Kidney (tissue), 14 donors: Measurements from ENCODE around the gene MAP2K7. TPM values are rescaled to one million over a fixed set of nuclear protein-coding genes. Genes with fewer than 3 reads are reported as not detected.
A peak's percentile ranks its signal among the peaks of the same experiment; 100 is the strongest.

Source experiments
- DNase-seq, 5 donors: peaks; one replicate each; pipeline ENCODE4 v3.0.0-alpha.2; 2013 to 2020
- FAIRE-seq: peaks from 2 replicates; lab custom pipeline; 2012; peaks lifted over from hg19 to GRCh38; lab: Jason Lieb, UNC
- H3K27ac ChIP-seq, 2 donors: one replicate each; pipeline ENCODE4 v1.7.0; 2013; ENCODE audit warnings: low read depth in 2 of 2, low read length in 2 of 2, inconsistent platforms in 1 of 2
- H3K27me3 ChIP-seq: one replicate; pipeline ENCODE4 v1.7.1; 2013; ENCODE audit warnings: low read length, inconsistent platforms; ENCODE audit not compliant: control insufficient read depth, insufficient read depth
- H3K36me3 ChIP-seq, 3 donors: one replicate each; pipeline versions ENCODE4 v1.7.0 to v1.7.1; 2013; ENCODE audit warnings: low read length in 3 of 3, control low read depth in 1 of 3, inconsistent platforms in 1 of 3; ENCODE audit not compliant: insufficient read depth in 3 of 3, control insufficient read depth in 2 of 3
- H3K4me1 ChIP-seq, 3 donors: one replicate each; pipeline versions ENCODE4 v1.7.0 to v1.7.1; 2013; ENCODE audit warnings: low read length in 3 of 3, inconsistent platforms in 1 of 3, low read depth in 1 of 3; ENCODE audit not compliant: control insufficient read depth in 2 of 3, insufficient read depth in 2 of 3
- H3K4me3 ChIP-seq, 3 donors: one replicate each; pipeline versions ENCODE4 v1.7.0 to v1.8.1; 2013; ENCODE audit warnings: low read length in 3 of 3, control low read depth in 1 of 3, inconsistent platforms in 1 of 3
- H3K9ac ChIP-seq, 3 donors: one replicate each; pipeline versions ENCODE4 v1.7.0 to v1.7.1; 2013; ENCODE audit warnings: low read length in 3 of 3, control low read depth in 1 of 3, inconsistent platforms in 1 of 3
- H3K9me3 ChIP-seq, 3 donors: one replicate each; pipeline versions ENCODE4 v1.7.0 to v1.7.1; 2013; ENCODE audit warnings: low read length in 3 of 3, control low read depth in 1 of 3, inconsistent platforms in 1 of 3; ENCODE audit not compliant: control insufficient read depth in 2 of 3, insufficient read depth in 1 of 3
- intact Hi-C: fragments of 100-400 bp; cut with DNase I; formaldehyde crosslinking; loops from one replicate; pipeline ENCODE4 v1.11.1; 2022
- polyA plus RNA-seq: library from polyadenylated mRNA; stranded (reverse); fragments of 350-450 nt; fragmentation: Illumina TruSeq; extraction: RNeasy Lipid Tissue Mini Kit (QIAGEN cat#74804); gene quantifications from one replicate; pipeline ENCODE4 v1.2.3, GENCODE V29; 2014; ENCODE audit warnings: low read depth, low replicate concordance; ENCODE audit not compliant: insufficient read depth
- total RNA-seq: library from RNA; stranded (reverse); fragmentation: NEBNext Ultra II Directional; extraction: Animal tissue kit (Norgen Biotek cat#: 25700); gene quantifications from one replicate; pipeline ENCODE4 v1.2.1, GENCODE V29; 2021
- TF ChIP-seq, protein P1 (sequence below): IDR thresholded peaks from 3 replicates; pipeline ENCODE4 v1.5.1; 2012; ENCODE audit warnings: mild to moderate bottlenecking, moderate library complexity, borderline replicate concordance; ENCODE audit not compliant: insufficient read depth; ENCODE audit errors: extremely low read depth
- donor health status: control.
- donor health status: control.
- donor health status: control.
- donor health status: control.
- donor health status: control.
- donor health status: DM: yes; HTN: yes; CAD: no.
- donor health status: Normal renal cell carcinoma (clear cell type).

Gene MAP2K7
- total and polyA plus RNA-seq, 2 donors from 2014 or later: 16.7 to 37.0 TPM

DNA sequence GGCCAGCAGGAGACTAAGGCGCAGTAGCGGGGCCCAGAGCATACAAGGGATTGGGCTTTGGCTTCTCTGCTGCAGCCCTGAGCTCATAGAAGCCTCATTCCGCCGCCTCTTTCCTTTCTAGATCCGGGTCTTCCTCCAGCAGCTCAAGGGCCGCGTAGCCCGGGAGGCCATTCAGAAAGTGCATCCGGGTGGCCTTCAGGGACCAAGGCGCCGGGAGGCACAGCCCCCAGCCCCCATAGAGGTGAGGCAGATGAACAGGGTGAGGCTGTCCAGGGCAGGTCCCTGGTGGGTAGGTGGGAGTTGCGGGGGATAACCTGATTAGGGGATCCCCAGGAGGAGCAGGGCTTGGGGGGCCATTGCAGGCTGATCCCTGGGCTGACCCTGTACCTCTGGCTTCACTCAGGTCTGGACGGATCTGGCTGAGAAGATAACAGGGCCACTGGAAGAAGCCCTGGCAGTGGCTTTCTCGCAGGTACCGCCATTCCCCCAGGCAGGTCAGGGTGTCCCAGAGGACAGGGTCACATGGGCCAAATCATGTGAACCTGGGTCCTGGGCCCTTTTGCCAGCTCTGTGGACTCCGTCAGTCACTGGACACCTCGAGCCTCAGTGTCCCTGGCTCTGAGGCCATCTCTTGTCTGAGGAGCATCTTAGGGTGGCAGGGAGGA lies 17.8 kb downstream of the MAP2K7 start:
- H3K9me3 ChIP-seq: no peaks in the 10 kb centered on the region
- TF ChIP-seq, protein P1, sequence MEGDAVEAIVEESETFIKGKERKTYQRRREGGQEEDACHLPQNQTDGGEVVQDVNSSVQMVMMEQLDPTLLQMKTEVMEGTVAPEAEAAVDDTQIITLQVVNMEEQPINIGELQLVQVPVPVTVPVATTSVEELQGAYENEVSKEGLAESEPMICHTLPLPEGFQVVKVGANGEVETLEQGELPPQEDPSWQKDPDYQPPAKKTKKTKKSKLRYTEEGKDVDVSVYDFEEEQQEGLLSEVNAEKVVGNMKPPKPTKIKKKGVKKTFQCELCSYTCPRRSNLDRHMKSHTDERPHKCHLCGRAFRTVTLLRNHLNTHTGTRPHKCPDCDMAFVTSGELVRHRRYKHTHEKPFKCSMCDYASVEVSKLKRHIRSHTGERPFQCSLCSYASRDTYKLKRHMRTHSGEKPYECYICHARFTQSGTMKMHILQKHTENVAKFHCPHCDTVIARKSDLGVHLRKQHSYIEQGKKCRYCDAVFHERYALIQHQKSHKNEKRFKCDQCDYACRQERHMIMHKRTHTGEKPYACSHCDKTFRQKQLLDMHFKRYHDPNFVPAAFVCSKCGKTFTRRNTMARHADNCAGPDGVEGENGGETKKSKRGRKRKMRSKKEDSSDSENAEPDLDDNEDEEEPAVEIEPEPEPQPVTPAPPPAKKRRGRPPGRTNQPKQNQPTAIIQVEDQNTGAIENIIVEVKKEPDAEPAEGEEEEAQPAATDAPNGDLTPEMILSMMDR: no peak
- H3K36me3 ChIP-seq: peaks cover 0 to 11% (median 0%) of the 10 kb centered on the region in 3 donors
- H3K9ac ChIP-seq: peak overlapping the region in 1 of 3 donors; percentile 56
- intact Hi-C loops: no loop called here
- peak overlapping the region; percentile 52 to 84 for H3K27ac ChIP-seq
- H3K4me3 ChIP-seq: peak overlapping the region; percentile 57 to 79 (median 68)
- FAIRE-seq (no peak), DNase-seq (peak in 2 of 5 donors; percentile 83 to 87)
- H3K27me3 ChIP-seq: peaks cover 8% of the 10 kb centered on the region
- H3K4me1 ChIP-seq: peaks cover 0 to 33% (median 8%) of the 10 kb centered on the region in 3 donors

DNA sequence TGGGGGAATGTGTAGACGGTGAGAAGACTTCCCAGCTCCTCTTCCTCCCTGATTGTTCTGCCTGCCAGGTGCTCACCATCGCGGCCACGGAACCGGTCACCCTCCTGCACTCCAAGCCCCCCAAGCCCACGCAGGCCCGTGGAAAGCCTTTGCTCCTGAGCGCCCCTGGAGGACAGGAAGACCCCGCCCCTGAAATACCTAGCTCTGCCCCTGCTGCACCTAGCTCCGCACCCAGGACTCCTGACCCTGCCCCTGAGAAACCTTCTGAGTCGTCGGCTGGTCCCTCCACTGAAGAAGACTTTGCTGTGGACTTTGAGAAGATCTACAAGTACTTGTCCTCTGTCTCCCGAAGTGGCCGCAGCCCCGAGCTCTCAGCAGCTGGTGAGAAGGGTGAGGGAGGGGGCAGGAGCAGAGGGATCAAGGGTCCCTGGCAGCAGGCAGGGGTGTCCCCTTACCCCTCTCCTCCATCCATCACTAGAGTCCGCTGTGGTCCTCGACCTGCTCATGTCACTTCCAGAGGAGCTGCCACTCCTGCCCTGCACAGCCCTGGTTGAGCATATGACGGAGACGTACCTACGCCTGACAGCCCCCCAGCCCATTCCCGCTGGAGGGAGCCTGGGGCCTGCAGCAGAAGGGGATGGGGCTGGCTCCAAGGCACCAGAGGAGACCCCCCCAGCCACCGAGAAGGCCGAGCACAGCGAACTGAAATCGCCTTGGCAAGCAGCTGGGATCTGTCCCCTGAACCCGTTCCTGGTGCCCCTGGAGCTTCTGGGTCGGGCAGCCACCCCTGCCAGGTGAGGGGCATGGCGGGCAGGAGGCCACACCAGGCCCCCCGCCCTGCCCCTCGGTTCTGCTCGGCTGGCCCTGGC lies 18.5 kb downstream of the MAP2K7 start:
- peaks cover 8% of the 10 kb centered on the region for H3K27me3 ChIP-seq
- H3K36me3 ChIP-seq: peaks cover 0 to 11% (median 0%) of the 10 kb centered on the region in 3 donors
- no peak for FAIRE-seq
- no peak overlapping the region for H3K4me3 ChIP-seq
- H3K27ac ChIP-seq: no peak overlapping the region
- H3K9ac ChIP-seq: no peak overlapping the region
- TF ChIP-seq, protein P1: no peak
- peak in 2 of 5 donors; percentile 70 to 82 for DNase-seq
- H3K4me1 ChIP-seq: peaks cover 0 to 34% (median 11%) of the 10 kb centered on the region in 3 donors
- H3K9me3 ChIP-seq: no peaks in the 10 kb centered on the region
- intact Hi-C loops: no loop called here

DNA sequence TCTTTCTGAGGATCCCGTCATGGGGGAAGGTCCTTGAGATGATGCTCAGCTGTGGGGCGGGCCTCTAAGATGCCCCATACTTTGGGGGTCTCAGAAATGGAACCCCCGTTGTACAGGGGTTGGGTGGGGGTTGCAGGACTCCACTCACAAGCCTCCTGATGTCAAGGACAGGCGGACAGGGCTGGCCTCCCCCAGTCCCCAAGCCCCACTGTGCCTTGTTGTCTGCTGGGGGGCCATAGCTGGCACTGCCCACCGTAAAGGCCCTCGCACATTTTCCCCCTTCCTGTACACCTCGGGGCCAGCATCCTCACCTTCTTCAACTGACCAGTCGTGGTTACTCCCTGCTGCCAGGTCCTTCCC lies 19.1 kb downstream of the MAP2K7 start:
- TF ChIP-seq, protein P1: no peak
- Histone ChIP-seq H3K9me3 (no peaks in the 10 kb centered on the region), H3K4me3 (no peak overlapping the region), H3K27ac (no peak overlapping the region), H3K36me3 (peaks cover 0 to 11% (median 0%) of the 10 kb centered on the region in 3 donors), H3K9ac (no peak overlapping the region), H3K27me3 (peaks cover 8% of the 10 kb centered on the region), H3K4me1 (peaks cover 0 to 27% (median 11%) of the 10 kb centered on the region in 3 donors)
- intact Hi-C loops: no loop called here
- FAIRE-seq (no peak), DNase-seq (peak in 1 of 5 donors; percentile 54)
